Upper lobe of left lung (tissue), 6 donors: ENCODE measurements around the gene RAB3GAP2. TPM values are rescaled to one million over a fixed set of nuclear protein-coding genes. Genes with fewer than 3 reads are reported as not detected.
A peak's percentile ranks its signal among the peaks of the same experiment; 100 is the strongest.

Source experiments
- ATAC-seq, 2 donors: fragments of 200-7000 bp; cut with Tn5 transposase; one replicate each; pipeline ENCODE4 v1.9.1; 2022; ENCODE audit warnings: mild to moderate bottlenecking in 2 of 2, moderate library complexity in 2 of 2; ENCODE audit not compliant: low FRiP score in 2 of 2
- DNase-seq, 2 donors: peaks; one replicate each; pipeline ENCODE4 v3.0.0-alpha.2; 2019 to 2020
- H3K27ac ChIP-seq, 4 donors: fragments of 200-600 bp; sonication (generic); one replicate each; pipeline ENCODE4 v1.5.1; 2016 to 2019
- H3K27me3 ChIP-seq, 4 donors: fragments of 200-600 bp; sonication (generic); one replicate each; pipeline ENCODE4 v1.5.1; 2017 to 2019
- H3K36me3 ChIP-seq, 4 donors: fragments of 200-600 bp; sonication (generic); one replicate each; pipeline ENCODE4 v1.5.1; 2016 to 2019
- H3K4me1 ChIP-seq, 4 donors: fragments of 200-600 bp; sonication (generic); one replicate each; pipeline ENCODE4 v1.5.1; 2018 to 2019
- H3K4me3 ChIP-seq, 4 donors: fragments of 200-600 bp; sonication (generic); one replicate each; pipeline ENCODE4 v1.5.1; 2017 to 2019; ENCODE audit warnings: mild to moderate bottlenecking in 2 of 4, moderate library complexity in 1 of 4
- H3K9me3 ChIP-seq, 4 donors: fragments of 200-600 bp; sonication (generic); one replicate each; pipeline ENCODE4 v1.5.1; 2018 to 2019
- EP300 ChIP-seq, 4 donors: sonication (generic); formaldehyde crosslinking; IDR thresholded peaks; one replicate each; pipeline ENCODE4 v1.5.1; 2017; ENCODE audit warnings: antibody characterized with exemption in 4 of 4, control low read depth in 2 of 4
- POLR2A ChIP-seq, 4 donors: fragments of 450-650 bp; IDR thresholded peaks; one replicate each; pipeline ENCODE4 v1.5.1; 2016 to 2017; ENCODE audit warnings: antibody characterized with exemption in 4 of 4, mild to moderate bottlenecking in 2 of 4
- POLR2AphosphoS5 ChIP-seq, 2 donors: sonication (generic); formaldehyde crosslinking; IDR thresholded peaks; one replicate each; pipeline ENCODE4 v1.5.1; 2017; ENCODE audit warnings: antibody characterized with exemption in 2 of 2
- small RNA-seq, 4 donors: library from RNA; depleted of rRNA; stranded (forward); fragments of <200 nt; gene quantifications; one replicate each; pipeline ENCODE3, GENCODE V24; 2016
- total RNA-seq, 6 donors: library from RNA; depleted of rRNA in 4 of 6; stranded (reverse); fragments of >200 nt in 4 of 6; gene quantifications; one replicate each; pipeline versions ENCODE4 v1.1.0 to v1.2.1, GENCODE V29; 2016 to 2021
- TF ChIP-seq, protein P1 (sequence below), 6 experiments: fragments of 450-650 bp in 4 of 6; fragments of 200-600 bp in 2 of 6; sonication (generic) in 2 of 6; IDR thresholded peaks; one replicate each; pipeline ENCODE4 v1.5.1; 2016 to 2019; ENCODE audit warnings: antibody characterized with exemption in 6 of 6
- donor health status: DM: no; HTN: no; CAD: no; lungs with moderate emphysema.
- donor health status: DM: no; HTN: yes; CAD: no; lungs with severe emphysema.

RAB3GAP2 gene
- total RNA-seq, 6 donors from 2014 or later = 9.1 to 35.8 (median 27.1) TPM

DNA sequence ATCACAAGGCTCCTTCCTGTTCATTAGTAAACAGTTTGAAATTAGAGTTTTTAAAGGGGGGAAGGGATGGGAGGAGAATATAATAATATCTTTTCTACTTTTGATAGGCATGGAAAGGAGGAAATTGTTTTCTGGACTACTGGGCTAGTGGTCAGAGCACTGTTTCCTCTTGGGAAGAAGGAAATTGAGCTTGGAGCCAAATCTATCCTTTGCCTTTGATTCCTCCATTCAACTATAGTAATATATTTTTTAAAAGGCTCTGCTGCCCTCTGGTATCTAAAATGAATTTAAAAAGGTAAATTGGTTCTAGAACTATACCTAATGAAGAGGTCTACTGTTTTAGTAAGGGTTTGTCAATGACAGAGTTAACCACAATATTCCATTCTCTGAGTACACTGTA is 172.4 kb downstream of the RAB3GAP2 start:
- H3K4me1 ChIP-seq = peaks cover 8 to 14% (median 9%) of the 10 kb centered on the region in 4 donors
- DNase-seq = no peak
- no peaks in the 10 kb centered on the region for H3K27me3 ChIP-seq
- H3K9me3 ChIP-seq = no peaks in the 10 kb centered on the region
- TF ChIP-seq, protein P1, sequence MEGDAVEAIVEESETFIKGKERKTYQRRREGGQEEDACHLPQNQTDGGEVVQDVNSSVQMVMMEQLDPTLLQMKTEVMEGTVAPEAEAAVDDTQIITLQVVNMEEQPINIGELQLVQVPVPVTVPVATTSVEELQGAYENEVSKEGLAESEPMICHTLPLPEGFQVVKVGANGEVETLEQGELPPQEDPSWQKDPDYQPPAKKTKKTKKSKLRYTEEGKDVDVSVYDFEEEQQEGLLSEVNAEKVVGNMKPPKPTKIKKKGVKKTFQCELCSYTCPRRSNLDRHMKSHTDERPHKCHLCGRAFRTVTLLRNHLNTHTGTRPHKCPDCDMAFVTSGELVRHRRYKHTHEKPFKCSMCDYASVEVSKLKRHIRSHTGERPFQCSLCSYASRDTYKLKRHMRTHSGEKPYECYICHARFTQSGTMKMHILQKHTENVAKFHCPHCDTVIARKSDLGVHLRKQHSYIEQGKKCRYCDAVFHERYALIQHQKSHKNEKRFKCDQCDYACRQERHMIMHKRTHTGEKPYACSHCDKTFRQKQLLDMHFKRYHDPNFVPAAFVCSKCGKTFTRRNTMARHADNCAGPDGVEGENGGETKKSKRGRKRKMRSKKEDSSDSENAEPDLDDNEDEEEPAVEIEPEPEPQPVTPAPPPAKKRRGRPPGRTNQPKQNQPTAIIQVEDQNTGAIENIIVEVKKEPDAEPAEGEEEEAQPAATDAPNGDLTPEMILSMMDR (IDR thresholded peaks at IDR 0.05) = no peak
- TF ChIP-seq POLR2A (IDR thresholded peaks at IDR 0.05) = no peak
- TF ChIP-seq POLR2AphosphoS5 (IDR thresholded peaks at IDR 0.05) = no peak
- TF ChIP-seq EP300 (IDR thresholded peaks at IDR 0.05) = no peak
- ATAC-seq = no peak
- H3K27ac ChIP-seq = peak overlapping the region in 1 of 4 donors; percentile 34
- peaks cover 20 to 79% (median 29%) of the 10 kb centered on the region in 4 donors for H3K36me3 ChIP-seq
- H3K4me3 ChIP-seq = no peak overlapping the region

Small RNAs within 50 kb of the gene (small RNA-seq; reads per million reads assigned to genes)
- 0.13 to 0.72 (median 0.48) reads per million in 4 donors for gene MIR194-1
- 0.92 to 12.8 (median 3.3) reads per million in 4 donors for gene MIR215
- gene MIR664A = 0 reads per million in 4 donors
- gene SNORA36B = 0 to 0.59 (median 0.18) reads per million in 4 donors

Other genes starting within 250 kb of the RAB3GAP2 start
- 10 to 100 TPM; 21.0 to 77.2 (median 45.6) TPM for gene EPRS1, start 225.9 kb downstream of the RAB3GAP2 start, total RNA-seq
- gene BPNT1, start 182.7 kb downstream of the RAB3GAP2 start, total RNA-seq = 10 to 100 TPM; 14.7 to 23.9 (median 21.7) TPM
- 10 to 100 TPM; 17.8 to 66.7 (median 48.8) TPM for gene IARS2, start 178.3 kb downstream of the RAB3GAP2 start, total RNA-seq